CD14-positive monocyte (primary cell): ENCODE measurements around the gene CMTM6. TPM values are rescaled to one million over a fixed set of nuclear protein-coding genes. Genes with fewer than 3 reads are reported as not detected.
"Not testable (repeated sequence)": the region's sequence is repeated elsewhere in the genome, so short reads cannot be mapped to it uniquely, and the experiment has no call there.

ENCODE experiments used
- DNase-seq, 3 donors: peaks; one replicate each; pipeline ENCODE4 v3.0.0-alpha.2; 2011 to 2022
- H2AFZ ChIP-seq: 2 replicates; pipeline ENCODE4 v1.6.0; 2012; ENCODE audit warnings: mild to moderate bottlenecking, low read depth, low read length, inconsistent platforms; ENCODE audit not compliant: insufficient read depth, poor library complexity, severe bottlenecking
- H3K27ac ChIP-seq, 2 donors: 1 replicate in 1 of 2; 2 replicates in 1 of 2; pipeline ENCODE4 v1.5.1; 2012 to 2013; ENCODE audit warnings: low read length in 2 of 2, control low read depth in 1 of 2, inconsistent platforms in 1 of 2, low read depth in 1 of 2, mild to moderate bottlenecking in 1 of 2
- H3K27me3 ChIP-seq, 2 donors: one replicate each; pipeline versions ENCODE4 v1.6.0 to v1.6.1; 2011 to 2013; ENCODE audit warnings: low read length in 2 of 2; ENCODE audit not compliant: control insufficient read depth in 2 of 2, insufficient read depth in 2 of 2
- H3K36me3 ChIP-seq, 2 donors: replicated peaks in 1 of 2; 1 replicate in 1 of 2; 2 replicates in 1 of 2; pipeline versions ENCODE4 v1.5.1 to v1.6.1; 2012 to 2013; ENCODE audit warnings: low read length in 2 of 2, control low read depth in 1 of 2, inconsistent platforms in 1 of 2, mild to moderate bottlenecking in 1 of 2; ENCODE audit not compliant: insufficient read depth in 2 of 2, control insufficient read depth in 1 of 2
- H3K4me1 ChIP-seq, 2 donors: 1 replicate in 1 of 2; 2 replicates in 1 of 2; pipeline versions ENCODE4 v1.5.1 to v1.6.1; 2012 to 2013; ENCODE audit warnings: low read length in 2 of 2, control low read depth in 1 of 2, inconsistent platforms in 1 of 2, mild to moderate bottlenecking in 1 of 2, moderate library complexity in 1 of 2; ENCODE audit not compliant: insufficient read depth in 2 of 2, control insufficient read depth in 1 of 2
- H3K4me2 ChIP-seq: replicated peaks from 2 replicates; pipeline ENCODE3; 2012; ENCODE audit warnings: low read length, moderate library complexity, mild to moderate bottlenecking; ENCODE audit not compliant: poor library complexity, severe bottlenecking; ENCODE audit errors: extremely low read depth
- H3K4me3 ChIP-seq, 3 experiments: fragments of 200-600 bp in 1 of 3; sonication (generic) in 1 of 3; replicated peaks in 1 of 3; 1 replicate in 2 of 3; 2 replicates in 1 of 3; pipeline ENCODE4 v1.5.1; 2011 to 2013; ENCODE audit warnings: low read length in 3 of 3, mild to moderate bottlenecking in 3 of 3, control low read depth in 2 of 3, low read depth in 2 of 3, inconsistent platforms in 1 of 3, moderate library complexity in 1 of 3
- H3K79me2 ChIP-seq: 2 replicates; pipeline ENCODE4 v1.6.0; 2012; ENCODE audit warnings: mild to moderate bottlenecking, control low read depth, inconsistent platforms, low read length, moderate library complexity; ENCODE audit not compliant: insufficient read depth
- H3K9ac ChIP-seq: 2 replicates; pipeline ENCODE4 v1.6.0; 2017; ENCODE audit warnings: low read length, mild to moderate bottlenecking; ENCODE audit not compliant: insufficient read depth, poor library complexity, severe bottlenecking
- H3K9me3 ChIP-seq, 2 donors: replicated peaks in 1 of 2; 1 replicate in 1 of 2; 2 replicates in 1 of 2; pipeline versions ENCODE4 v1.5.1 to v1.6.1; 2012 to 2013; ENCODE audit warnings: low read length in 2 of 2, control low read depth in 1 of 2; ENCODE audit not compliant: control insufficient read depth in 1 of 2, insufficient read depth in 1 of 2
- H4K20me1 ChIP-seq: 2 replicates; pipeline ENCODE4 v1.6.0; 2012; ENCODE audit warnings: mild to moderate bottlenecking, low read length, control low read depth, moderate library complexity; ENCODE audit not compliant: insufficient read depth
- H3K27ac Mint-ChIP-seq, 7 donors: one replicate each; pipeline ENCODE4 v1.8.0; 2020; ENCODE audit warnings: mild to moderate bottlenecking in 7 of 7, mixed read lengths in 7 of 7, moderate library complexity in 6 of 7, inconsistent platforms in 2 of 7
- H3K27me3 Mint-ChIP-seq, 3 donors: one replicate each; pipeline ENCODE4 v1.8.0; 2021 to 2022; ENCODE audit warnings: low read depth in 3 of 3, mild to moderate bottlenecking in 3 of 3, mixed read lengths in 3 of 3, moderate library complexity in 3 of 3, inconsistent platforms in 1 of 3
- H3K36me3 Mint-ChIP-seq, 2 donors: one replicate each; pipeline ENCODE4 v1.8.0; 2020; ENCODE audit warnings: mixed read lengths in 2 of 2, inconsistent platforms in 1 of 2, mild to moderate bottlenecking in 1 of 2
- H3K4me1 Mint-ChIP-seq: one replicate; pipeline ENCODE4 v1.8.0; 2020; ENCODE audit warnings: mild to moderate bottlenecking, mixed read lengths
- H3K4me3 Mint-ChIP-seq, 2 donors: one replicate each; pipeline ENCODE4 v1.8.0; 2020; ENCODE audit warnings: mild to moderate bottlenecking in 2 of 2, mixed read lengths in 2 of 2, moderate library complexity in 1 of 2
- H3K9me3 Mint-ChIP-seq, 7 donors: one replicate each; pipeline ENCODE4 v1.8.0; 2020 to 2022; ENCODE audit warnings: mixed read lengths in 7 of 7, mild to moderate bottlenecking in 6 of 7, moderate library complexity in 6 of 7, inconsistent platforms in 2 of 7
- CTCF ChIP-seq: fragments of 200-600 bp; IDR thresholded peaks from one replicate; pipeline ENCODE4 v1.8.0; 2022; ENCODE audit warnings: antibody characterized with exemption, mild to moderate bottlenecking
- WGBS: methylation state at CpG from one replicate; pipeline ENCODE4 v1.1.5; 2013; ENCODE audit warnings: missing lambda C conversion rate; ENCODE audit not compliant: insufficient coverage; 5-methylcytosine and 5-hydroxymethylcytosine counted together
- intact Hi-C, 2 donors: fragments of 100-400 bp; cut with micrococcal nuclease; formaldehyde crosslinking; loops; one replicate each; pipeline versions ENCODE4 v1.15.0 to v1.15.1; 2023
- polyA plus RNA-seq, 3 donors: library from polyadenylated mRNA; depleted of rRNA in 1 of 3; unstranded in 2 of 3; stranded (reverse) in 1 of 3; fragments of 300-500 nt in 2 of 3; fragments of >200 nt in 1 of 3; fragmentation: Illumina TruSeq in 2 of 3; gene quantifications; 1 replicate in 2 of 3; 2 replicates in 1 of 3; pipeline ENCODE4 v1.2.3, GENCODE V29; 2012 to 2021

Gene CMTM6
- polyA plus RNA-seq, 3 donors = 40.0 to 210 (median 190) TPM

GRCh38 chr3:32525720-32526119 lies 23.1 kb upstream of the CMTM6 start:
- H3K4me1 Mint-ChIP-seq = no peaks in the 10 kb centered on the region
- peaks cover 53 to 78% of the 10 kb centered on the region in 2 donors for H3K36me3 ChIP-seq
- H4K20me1 ChIP-seq = no peaks in the 10 kb centered on the region
- no peak overlapping the region for H3K4me3 Mint-ChIP-seq
- no peak overlapping the region for H3K4me2 ChIP-seq
- H3K4me3 ChIP-seq = no peak overlapping the region
- no peak overlapping the region for H3K9ac ChIP-seq
- H3K27ac ChIP-seq = no peak overlapping the region
- H3K9me3 Mint-ChIP-seq = no peaks in the 10 kb centered on the region
- H3K9me3 ChIP-seq = no peaks in the 10 kb centered on the region
- peaks cover 57 to 73% of the 10 kb centered on the region in 2 donors for H3K36me3 Mint-ChIP-seq
- H3K4me1 ChIP-seq = no peaks in the 10 kb centered on the region
- no peaks in the 10 kb centered on the region for H3K27me3 ChIP-seq
- no peak for DNase-seq
- no peaks in the 10 kb centered on the region for H3K79me2 ChIP-seq
- intact Hi-C loops = no loop called here
- TF ChIP-seq CTCF = no peak
- H3K27me3 Mint-ChIP-seq = peaks cover 0 to 1% (median 0%) of the 10 kb centered on the region in 3 donors
- no peak overlapping the region for H3K27ac Mint-ChIP-seq
- H2AFZ ChIP-seq = no peak overlapping the region

- H3K4me3 ChIP-seq = no peak overlapping the region
- no peak for TF ChIP-seq CTCF
- no CpG with 5 or more reads among the region's 7 CpGs for WGBS
- no peaks in the 10 kb centered on the region for H3K27me3 ChIP-seq
- Mint-ChIP-seq H3K36me3 (peaks cover 51 to 58% of the 10 kb centered on the region in 2 donors), H3K4me1 (peaks cover 1% of the 10 kb centered on the region), H3K27ac (no peak overlapping the region), H3K27me3 (peaks cover 0 to 3% (median 1%) of the 10 kb centered on the region in 3 donors), H3K9me3 (no peaks in the 10 kb centered on the region), H3K4me3 (no peak overlapping the region)
- peaks cover 2% of the 10 kb centered on the region in 2 donors for H3K4me1 ChIP-seq
- no peaks in the 10 kb centered on the region for H3K9me3 ChIP-seq
- H3K79me2 ChIP-seq = no peaks in the 10 kb centered on the region
- H3K9ac ChIP-seq = no peak overlapping the region
- H3K27ac ChIP-seq = no peak overlapping the region
- H3K4me2 ChIP-seq = no peak overlapping the region
- DNase-seq = no peak
- no peaks in the 10 kb centered on the region for H4K20me1 ChIP-seq
- peaks cover 30 to 55% of the 10 kb centered on the region in 2 donors for H3K36me3 ChIP-seq
- no peak overlapping the region for H2AFZ ChIP-seq
- intact Hi-C loops = no loop called here
Observed at GRCh38 chr3:32522682-32523081, 20.0 kb upstream of the CMTM6 start.

GRCh38 chr3:32518921-32519320 lies 16.3 kb upstream of the CMTM6 start:
- not testable (repeated sequence) for H3K27me3 Mint-ChIP-seq, H3K79me2 ChIP-seq, H4K20me1 ChIP-seq, H3K4me3 Mint-ChIP-seq, H3K9ac ChIP-seq, DNase-seq, H3K9me3 Mint-ChIP-seq, H3K27me3 ChIP-seq, H3K4me2 ChIP-seq, H3K4me3 ChIP-seq, H3K27ac ChIP-seq, H3K9me3 ChIP-seq, H2AFZ ChIP-seq
- peaks cover 26 to 27% of the 10 kb centered on the region in 2 donors for H3K36me3 Mint-ChIP-seq
- Histone ChIP-seq H3K36me3 (peaks cover 4 to 20% of the 10 kb centered on the region in 2 donors), H3K4me1 (peaks cover 14 to 16% of the 10 kb centered on the region in 2 donors)
- H3K27ac Mint-ChIP-seq = peak overlapping the region in 2 of 7 donors; percentile 37 to 50
- intact Hi-C loops = loop anchor here (5.0 to 10.0 kb wide), 2 partner anchors 53 to 56 kb away; partner anchors contain the start of gene DYNC1LI1 (in 2 of the 2)
- peaks cover 12% of the 10 kb centered on the region for H3K4me1 Mint-ChIP-seq
- no CpG with 5 or more reads among the region's 5 CpGs for WGBS
